ENCODE measurements around the gene RHOXF2.
A peak's percentile ranks its signal among the peaks of the same experiment; 100 is the strongest.
"Not testable (repeated sequence)": the region's sequence is repeated elsewhere in the genome, so short reads cannot be mapped to it uniquely, and the experiment has no call there.

The RHOXF2 gene, protein sequence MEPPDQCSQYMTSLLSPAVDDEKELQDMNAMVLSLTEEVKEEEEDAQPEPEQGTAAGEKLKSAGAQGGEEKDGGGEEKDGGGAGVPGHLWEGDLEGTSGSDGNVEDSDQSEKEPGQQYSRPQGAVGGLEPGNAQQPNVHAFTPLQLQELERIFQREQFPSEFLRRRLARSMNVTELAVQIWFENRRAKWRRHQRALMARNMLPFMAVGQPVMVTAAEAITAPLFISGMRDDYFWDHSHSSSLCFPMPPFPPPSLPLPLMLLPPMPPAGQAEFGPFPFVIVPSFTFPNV

DNA sequence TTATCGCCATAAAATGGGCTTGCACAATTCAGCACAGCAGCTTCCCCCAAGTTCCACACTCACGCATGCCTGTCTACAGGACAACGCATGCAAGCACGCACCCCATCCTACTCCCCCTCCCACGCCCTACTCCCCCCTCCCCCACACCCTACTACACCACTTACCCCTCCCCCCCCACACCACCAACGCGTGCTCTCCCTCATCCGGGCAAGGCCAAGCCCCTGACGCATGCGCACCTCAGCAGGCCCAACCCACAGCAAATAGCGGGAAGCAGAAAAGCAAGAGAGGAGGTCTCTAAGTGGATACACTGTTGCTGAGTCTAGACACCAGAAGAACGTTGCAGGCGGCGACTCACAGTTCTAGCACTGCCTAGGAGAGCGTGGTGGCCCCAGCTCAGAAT lies at the start of gene RHOXF2:
TSS of gene RHOXF2 (plus strand) at position 301 of the 400 bp plus-strand sequence. CDS start 138 bp downstream, outside the sequence.
- DNase-seq, result not testable (repeated sequence)

DNA sequence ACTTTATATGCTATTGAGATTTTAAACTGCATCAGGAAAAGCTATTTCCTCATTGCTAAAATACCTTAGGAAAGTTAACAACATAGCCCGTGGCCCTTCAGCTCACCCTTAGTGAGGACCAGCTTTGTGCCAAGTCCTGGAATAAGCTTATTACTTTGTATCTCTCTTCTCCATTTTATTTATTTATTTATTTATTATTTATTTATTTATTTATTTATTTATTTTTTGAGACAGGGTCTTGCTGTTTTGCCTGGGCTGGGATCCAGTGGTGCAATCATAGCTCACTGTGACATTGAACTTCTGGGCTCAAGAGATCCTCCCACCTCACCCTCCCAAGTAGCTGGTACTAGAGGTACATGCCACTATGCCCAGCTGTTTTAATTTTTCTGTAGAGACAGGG lies 49.0 kb upstream of the RHOXF2 start:
- no peak for DNase-seq

DNA sequence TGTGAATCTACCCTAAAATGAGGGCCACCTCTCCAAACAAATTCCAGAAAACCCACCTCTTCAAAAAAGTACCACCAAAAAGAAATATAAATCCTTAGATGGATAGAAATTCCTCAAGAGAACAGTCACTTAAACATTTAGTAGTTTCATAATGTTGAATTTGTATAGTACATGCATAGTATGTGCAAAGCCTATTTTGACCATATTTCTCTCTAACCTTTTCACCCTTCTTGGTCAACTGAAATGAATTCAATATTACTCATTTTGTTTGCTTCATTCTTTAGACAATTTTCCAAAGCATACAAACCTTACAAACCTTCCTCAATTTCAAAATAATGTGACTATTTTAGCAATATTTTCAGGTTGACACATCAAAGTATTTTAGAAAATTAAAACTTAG lies 46.8 kb upstream of the RHOXF2 start:
- no peak for DNase-seq

DNA sequence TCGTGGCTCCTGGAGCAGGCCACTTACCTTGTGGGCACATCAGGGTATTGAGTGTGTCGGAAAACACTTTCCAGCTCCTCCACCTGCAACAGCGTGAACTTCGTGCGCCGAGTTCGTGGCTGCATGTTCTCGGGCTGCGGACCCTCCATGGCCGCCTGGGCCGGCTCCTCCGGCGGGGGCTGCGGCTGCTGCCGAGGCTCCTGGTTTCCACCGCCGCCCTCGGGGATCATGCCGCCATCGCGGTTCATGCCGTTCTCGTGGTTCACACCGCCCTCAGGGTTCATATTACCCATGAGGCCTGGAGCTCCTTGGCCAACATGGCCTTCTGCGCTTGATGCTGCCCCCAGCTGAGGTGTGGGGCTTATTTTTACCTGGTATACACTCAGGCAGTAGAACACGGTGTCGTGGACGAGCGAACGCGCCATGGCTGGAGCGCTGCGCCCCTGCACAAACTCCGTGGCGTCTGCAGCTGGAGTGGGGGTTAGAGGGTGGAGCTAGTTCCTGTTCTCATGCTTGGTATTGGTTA lies 42.9 kb upstream of the RHOXF2 start, which contains the start of gene RHOXF1:
TSS of gene RHOXF1 (minus strand) at position 476 of the 526 bp plus-strand sequence. CDS start at position 425, 51 bp downstream.
- no peak for DNase-seq

DNA sequence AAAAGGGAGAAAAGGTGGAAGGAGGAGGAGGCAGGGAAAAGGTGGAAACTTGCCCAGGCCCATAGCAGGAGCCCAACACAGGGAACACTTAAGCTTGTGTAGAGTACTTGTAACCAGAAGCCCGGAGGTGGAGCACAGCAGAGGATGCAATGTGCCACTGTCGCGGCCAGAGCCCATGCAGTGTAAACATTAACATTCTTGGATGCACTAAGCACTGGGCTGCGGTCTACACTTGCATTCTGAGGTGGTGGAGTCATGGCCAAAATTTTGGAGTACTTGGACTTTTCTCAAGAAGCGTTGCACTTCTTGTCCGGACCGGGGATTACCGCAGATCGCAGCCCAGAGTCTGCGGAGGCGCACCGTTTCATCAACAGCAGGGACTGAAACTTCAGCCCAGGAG lies 38.2 kb upstream of the RHOXF2 start:
- no peak for DNase-seq

DNA sequence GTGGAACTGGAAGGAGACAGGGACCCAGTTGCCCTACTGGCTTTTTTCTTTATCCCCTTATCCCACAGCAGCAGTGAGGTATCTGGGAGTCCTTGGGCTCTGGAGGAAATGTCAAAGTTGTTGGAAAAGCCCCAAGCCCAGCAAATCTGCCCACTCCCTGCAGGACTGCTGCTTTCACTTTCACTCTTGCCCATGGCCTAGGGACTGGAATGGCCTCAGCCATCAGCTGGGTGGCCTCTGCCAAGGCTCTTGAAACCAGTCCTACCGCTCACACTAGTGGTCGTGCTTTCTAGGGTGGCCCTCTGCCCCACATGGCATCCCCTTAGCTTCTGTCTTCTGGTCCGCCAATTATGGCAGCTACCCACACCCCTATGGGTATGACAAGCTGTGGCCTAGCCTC lies 33.0 kb upstream of the RHOXF2 start:
- DNase-seq, result no peak

DNA sequence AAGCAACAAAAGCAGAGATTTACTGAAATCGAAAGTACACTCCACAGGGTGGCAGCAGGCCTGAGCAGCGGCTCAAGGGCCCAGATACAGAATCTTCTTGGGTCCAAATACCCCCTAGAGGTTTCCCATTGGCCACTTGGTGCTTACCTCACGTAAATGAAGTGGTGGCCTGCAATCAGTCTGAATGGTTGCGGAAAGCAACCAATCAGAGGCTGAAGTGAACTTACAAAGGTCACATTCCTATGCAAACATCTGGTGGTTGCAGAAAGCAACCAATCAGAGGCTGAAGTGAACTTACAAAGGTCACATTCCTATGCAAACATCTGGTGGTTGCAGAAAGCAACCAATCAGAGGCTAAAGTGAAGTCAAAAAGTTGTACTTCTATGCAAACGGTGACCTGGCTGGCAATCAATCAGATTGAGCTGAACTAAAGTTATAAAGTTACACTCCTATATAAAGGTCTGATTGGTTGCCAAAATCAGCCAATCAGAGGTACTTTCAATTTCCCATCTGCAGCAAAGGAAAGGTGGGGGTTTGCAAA lies 30.0 kb upstream of the RHOXF2 start:
- not testable (repeated sequence) for DNase-seq

DNA sequence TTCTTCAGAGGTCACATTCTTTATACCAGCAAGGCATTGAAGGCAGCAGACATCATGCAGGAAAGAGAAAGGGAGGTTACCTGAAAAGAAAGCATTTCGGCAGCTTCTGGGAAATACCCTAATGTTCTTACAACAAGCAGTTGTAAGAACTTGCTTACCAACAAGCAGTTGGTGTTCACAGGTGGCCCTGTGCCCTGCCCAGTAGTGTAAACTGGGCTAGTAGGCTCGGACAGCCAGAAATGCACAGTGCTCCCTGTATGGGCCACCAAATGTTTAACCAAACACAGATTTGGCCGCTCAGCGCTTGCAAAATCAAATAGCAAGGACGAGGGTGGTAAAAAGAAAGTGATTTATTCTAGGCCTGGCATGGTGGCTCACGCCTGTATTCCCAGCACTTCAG lies 22.3 kb upstream of the RHOXF2 start:
- no peak for DNase-seq

DNA sequence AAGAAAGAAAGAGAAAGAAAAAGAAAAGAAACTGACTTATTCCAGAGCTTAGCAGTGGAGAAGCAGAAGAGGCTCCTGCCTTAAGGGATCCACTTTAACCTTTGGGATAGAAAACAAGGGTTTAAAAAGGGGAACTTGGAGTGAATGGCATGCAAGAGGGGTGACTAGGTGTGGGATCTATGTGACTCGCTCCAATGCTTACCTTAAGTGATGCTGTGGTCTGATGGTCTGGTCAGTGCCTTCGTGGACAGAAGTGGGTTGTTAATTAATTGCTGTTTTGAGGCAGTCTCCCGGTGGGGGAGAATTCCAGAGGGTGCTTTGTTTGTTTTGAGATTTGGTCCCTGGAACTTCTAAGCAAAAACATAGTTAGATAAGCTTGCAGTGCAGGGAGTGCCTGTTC lies 21.6 kb upstream of the RHOXF2 start:
- no peak for DNase-seq

DNA sequence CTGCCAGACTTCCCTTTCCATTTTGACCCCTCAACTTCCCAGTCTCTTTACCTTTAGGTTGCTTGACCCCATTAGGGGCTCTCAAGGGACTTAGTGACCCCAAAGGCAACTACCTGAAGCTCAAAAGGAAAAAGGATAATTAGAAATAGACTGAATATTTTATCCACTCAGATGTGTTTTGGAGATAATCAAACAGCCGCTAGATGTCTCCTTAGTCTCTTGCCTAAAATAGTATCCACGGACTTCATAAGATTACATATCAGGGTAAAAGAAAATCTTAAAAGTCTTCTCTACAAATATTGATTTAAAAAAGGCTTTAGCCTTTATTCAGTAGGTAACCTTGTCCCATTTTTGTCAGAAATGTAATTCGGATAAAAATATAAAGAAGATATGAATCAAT lies 21.0 kb upstream of the RHOXF2 start:
- no peak for DNase-seq

DNA sequence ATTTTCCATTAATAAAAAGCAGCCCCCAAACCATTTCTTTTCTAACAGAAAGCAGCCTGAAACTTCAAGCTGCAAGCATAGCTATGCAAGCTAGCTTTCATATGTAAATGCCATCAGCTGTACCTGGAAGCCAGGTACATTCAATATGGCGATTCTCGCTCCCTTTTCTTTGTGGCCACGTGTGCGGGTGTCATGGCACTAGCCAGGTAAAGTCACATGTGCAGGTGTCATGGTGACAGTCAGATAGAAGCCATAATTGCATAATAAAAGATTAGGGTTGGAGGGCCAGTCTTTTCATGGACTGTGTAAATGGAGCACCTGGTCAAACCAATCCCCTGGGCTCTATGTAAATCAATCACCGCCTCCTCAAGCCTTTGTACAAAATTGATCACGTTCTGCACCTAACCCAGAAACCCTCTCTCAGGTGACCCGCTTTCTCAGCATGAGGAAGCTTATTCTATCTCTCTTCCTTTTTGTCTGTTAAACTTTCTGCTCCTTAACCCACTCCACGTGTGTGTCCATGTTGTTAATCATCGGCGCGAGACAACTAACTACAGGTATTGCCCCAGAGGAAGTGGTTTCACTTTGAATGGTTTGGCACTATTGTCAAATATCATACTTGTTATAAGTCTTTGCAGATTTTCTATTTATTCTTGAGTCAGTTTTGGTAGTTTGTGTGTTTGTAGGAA lies 18.0 kb upstream of the RHOXF2 start:
- no peak for DNase-seq

DNA sequence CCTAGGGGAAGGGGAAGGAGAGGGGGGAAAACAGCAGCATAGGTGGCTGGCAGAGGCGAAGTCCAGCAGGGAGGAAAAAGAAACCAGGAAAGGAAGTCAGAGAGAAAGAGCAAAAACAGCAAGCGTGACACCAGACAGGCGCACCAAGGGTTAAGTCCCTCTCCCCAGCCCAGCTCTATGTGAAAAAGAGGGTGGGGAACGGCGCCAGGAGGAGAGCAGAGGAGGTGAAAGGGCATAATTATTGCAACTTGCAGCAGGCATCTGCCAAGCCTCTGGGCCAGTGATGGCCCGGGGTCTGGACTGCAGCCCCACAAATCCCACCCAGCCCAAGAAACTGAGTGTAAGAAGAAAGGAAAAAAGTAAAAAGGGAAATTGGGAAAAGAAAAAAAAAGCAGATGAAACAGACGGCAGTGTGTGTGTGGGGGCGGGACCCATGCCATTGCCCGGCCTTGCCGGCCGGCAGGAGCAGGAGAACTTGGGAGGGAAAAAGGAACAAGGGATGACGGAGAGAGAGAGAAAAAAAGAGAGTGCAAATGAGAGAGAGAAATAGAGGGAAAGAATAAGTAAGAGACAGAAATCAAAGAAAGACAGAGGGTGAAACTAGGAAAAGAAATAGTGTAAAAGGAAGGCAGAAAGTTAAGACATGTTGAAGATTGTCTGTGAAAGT lies 14.1 kb upstream of the RHOXF2 start:
- no peak for DNase-seq

DNA sequence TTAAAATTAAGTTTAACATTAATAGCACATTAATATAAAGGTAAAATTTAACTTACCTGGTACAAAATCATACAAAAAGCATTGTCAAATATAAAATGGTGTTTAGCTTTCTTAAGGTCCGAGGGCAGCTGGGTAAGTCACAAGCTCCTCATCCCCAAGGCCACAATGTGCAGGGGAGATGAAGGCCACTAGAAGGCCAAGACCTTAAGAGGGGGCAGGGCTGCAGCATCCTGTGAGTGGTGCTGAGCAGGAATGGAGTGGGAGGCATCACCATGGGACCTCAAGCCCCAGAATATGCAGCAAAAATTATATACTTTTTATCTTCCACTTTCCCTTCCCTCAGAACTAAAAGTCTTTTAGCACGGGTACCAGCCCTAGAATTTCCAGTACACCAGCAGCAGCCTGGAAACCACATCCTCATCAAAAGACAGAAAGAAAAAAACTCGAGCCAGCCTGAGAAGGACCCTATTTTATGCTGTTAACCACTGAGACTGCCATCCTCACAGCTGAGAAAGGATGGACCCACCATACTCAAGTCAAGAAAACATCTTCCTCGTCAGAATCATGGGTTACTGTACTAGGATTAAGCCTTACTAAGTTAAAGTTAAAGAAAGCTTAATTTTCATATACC lies 13.0 kb upstream of the RHOXF2 start:
- DNase-seq, result peak; percentile 0

DNA sequence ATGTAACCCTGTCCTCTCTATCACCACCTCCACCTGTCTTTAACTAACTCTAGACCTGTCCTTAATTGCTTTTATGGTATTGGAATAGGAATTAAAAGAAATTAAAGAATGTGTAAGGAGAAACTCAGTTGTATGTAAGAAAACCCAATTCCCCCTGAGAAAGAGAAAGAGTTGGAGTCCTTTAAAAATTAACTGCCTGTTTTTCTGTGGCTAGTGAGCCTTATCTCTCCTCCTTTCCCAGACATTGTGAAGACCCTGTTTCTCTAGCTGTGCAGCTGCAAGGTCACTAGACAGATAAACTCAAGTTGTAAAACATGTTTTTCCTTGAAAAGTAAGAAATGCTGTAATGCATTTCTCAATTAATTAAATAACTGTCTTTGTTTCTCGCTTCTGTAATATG lies 12.1 kb upstream of the RHOXF2 start:
- not testable (repeated sequence) for DNase-seq

DNA sequence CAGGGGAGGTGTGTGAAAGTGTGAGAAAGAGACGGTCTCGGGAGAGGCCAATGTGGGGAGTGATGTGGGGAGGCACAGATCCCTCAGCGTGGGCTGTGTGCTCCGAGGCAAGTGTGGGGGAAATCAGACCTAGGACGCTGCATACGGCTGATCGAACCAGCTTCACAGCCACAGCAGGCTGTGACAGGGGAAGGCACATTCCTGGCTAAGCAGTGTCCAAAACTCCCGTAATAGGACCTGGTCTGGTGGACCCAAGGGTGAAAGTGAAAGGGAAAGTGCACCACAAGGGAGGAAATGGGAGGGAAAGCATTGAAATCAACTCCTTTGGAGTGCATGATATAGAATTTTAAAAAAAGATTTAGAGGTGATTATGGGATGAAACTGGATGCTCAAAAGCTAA lies 10.9 kb upstream of the RHOXF2 start:
- DNase-seq, result no peak

DNA sequence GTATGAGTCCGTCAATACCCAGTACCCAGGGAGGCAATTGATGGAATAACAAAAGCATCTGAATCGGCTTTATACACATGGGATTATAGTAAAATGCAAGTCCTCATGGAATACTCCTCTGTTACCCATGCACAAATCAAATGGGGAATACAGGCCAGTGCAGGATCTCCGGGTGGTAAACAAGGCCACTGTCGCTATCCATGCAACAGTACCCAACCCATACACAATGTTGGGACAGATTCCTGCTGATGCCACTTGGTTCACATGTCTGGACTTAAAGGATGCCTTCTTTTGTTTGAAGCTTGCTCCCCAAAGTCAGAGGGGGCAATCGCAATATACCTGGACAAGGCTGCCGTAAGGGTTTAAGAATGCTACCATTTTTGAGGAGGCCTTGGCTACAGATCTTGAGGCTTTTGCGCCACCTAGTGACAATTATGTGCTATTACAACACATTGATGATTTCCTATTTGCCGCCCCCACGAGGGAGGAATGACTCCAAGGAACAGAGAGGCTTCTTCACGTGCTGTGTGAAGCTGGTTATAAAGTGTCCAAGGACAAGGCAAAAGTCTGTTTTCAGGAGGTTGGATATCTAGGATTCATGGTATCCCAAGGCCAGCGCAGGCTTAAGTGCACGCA lies 8.2 kb upstream of the RHOXF2 start:
- not testable (repeated sequence) for DNase-seq

DNA sequence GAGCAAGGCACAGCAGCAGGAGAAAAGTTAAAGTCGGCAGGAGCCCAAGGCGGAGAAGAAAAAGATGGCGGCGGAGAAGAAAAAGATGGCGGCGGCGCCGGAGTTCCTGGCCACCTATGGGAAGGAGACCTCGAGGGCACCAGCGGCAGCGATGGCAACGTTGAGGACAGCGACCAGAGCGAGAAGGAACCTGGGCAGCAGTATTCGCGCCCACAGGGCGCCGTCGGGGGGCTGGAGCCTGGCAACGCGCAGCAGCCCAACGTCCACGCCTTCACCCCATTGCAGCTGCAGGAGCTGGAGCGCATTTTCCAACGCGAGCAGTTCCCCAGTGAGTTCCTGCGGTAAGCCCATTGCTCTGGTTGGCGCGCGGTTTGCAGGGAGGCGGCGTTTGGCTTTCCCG lies 673 bp downstream of the RHOXF2 start:
- DNase-seq, result not testable (repeated sequence)

DNA sequence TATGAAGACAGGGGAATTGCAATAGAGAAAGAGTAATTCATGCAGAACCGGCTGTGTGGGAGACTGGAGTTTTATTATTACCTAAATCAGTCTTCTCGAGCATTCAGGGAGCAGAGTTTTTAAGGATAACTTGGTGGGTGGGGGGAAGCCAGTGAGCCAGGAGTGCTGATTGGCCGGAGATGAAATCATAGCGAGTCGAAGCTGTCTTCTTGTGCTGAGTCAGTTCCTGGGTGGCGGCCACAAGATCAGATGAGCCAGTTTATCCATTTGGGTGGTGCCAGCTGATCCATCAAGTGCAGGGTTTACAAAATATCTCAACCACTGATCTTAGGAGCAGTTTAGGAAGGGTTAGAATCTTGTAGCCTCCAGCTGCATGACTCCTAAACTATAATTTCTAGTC lies 34.8 kb downstream of the RHOXF2 start:
- DNase-seq, result not testable (repeated sequence)

DNA sequence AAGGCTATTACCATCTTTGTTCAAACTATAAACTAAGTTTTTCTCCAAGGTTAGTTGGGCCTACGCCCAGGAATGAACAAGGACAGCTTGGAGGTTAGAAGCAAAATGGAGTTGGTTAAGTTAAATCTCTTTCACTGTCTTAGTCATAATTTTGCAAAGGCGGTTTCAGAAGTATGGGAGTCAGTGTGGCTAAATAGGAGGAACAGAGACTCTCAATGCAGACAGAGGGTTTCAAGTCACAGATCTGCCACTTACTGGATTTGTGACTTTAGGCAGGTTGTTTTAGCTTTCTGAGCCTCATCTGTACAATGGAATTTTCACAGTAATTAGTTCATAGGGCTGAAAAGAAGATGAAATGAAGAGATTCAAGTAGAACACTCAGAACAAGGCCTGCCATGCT lies 35.3 kb downstream of the RHOXF2 start:
- DNase-seq, result not testable (repeated sequence)

DNA sequence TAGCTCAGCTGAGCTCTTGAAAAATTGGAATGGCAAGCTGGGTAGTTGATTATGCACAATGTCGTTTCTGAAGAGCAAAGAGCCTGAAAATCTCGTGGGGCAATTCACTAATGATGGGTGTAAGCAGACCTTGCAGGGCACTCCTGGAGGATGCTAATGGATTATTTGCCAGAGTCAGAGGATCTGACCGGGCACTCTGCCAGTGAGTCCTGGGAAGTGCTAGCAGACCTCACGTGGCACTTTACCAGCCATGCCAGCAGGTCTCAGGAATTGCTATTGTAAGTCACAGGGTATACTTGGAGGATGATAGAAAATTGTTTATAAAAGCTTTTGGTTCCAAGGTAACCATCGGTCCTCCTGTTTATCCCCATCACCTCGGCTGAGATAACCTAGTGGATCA lies 37.4 kb downstream of the RHOXF2 start:
- not testable (repeated sequence) for DNase-seq

DNA sequence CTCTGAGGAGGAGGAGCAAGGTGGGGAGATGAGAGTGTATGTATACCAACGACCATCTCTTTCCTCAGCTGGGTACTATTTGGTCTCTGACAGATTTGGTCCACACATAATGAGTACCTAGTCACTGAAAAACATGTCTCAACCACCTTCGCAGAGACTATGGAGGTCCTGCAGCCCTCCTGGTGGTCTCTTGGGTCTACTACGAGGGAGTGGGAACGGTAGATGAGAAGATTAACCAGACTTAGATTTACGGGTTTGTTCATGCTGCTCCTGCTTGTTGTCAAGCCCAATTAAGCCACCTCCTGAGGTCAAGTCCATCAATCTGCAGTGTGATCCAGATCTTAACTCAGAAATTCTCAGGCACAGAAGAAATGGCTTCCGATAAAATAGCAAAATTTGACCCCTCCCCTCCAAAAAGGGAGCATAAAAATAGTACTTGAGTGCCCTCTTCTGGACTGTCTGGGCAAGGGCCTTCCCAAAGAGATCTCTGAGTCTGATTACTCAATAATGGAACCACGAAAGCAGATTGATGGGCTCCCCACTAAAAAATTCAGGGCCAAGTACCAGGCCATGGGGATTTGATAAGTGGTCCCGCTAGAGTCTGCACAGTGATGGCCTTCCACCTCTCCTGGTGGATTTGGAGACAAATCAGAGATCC lies 38.3 kb downstream of the RHOXF2 start:
- not testable (repeated sequence) for DNase-seq

DNA sequence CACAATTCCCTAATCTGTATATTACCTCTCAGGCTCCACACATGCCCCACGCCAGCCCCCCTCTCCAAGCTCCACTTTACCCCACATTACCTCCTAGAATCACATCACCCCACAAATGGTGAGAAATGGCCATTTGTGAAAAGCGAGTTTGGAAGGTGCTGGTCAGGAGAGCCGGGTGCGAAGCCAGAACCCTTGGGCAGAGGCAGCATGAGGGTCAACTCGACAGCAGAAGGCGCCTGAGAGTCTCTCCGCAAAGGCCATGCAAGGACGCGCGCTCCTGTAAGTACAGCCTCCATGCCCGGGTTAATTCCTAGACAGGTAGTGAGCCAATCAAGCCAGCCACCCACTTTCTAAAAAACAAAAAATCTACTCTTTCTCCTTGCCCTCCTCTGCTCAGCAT lies 42.4 kb downstream of the RHOXF2 start:
- no peak for DNase-seq
